Measurements from ENCODE around the gene LHPP. TPM values are rescaled to one million over a fixed set of nuclear protein-coding genes. Genes with fewer than 3 reads are reported as not detected.

The LHPP gene
- total and polyA plus RNA-seq, 2 experiments from 2014 or later, result 19.0 to 22.9 TPM

DNA sequence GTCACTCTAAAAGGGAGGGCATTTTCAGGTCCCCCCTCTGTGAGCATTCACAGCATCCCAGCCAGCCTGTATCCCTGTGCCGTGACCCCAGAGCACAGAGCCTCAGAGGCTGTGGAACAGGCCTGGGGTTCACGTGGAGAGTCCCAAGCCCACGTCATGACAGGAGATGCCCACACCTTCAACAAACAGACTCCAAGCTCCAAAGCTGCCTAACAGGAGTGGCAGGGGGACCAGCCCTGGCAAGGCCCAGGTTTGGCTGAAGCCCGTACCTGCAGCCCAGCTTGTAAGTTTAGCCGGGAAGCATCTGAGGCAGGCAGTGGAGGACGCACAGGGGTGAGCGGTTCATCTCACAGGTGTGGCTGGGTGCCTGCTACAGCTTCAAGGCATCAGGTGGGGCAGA lies 33.5 kb downstream of the LHPP start:
- in situ Hi-C loops (cut with MboI), result no loop called here
- Histone ChIP-seq H3K4me1 (ENCODE audit: insufficient read depth) (no peaks in the 10 kb centered on the region), H3F3A (ENCODE audit: insufficient read depth) (no peaks in the 10 kb centered on the region), H3K9ac (no peak overlapping the region), H2AFZ (no peak overlapping the region), H3K4me3 (no peak overlapping the region), H3K27ac (no peak overlapping the region), H4K20me1 (ENCODE audit: insufficient read depth) (no peaks in the 10 kb centered on the region), H3K9me3 (ENCODE audit: low read depth) (no peaks in the 10 kb centered on the region), H3K27me3 (replicated peaks; ENCODE audit: insufficient read depth) (no peaks in the 10 kb centered on the region), H3K36me3 (ENCODE audit: low read depth) (no peaks in the 10 kb centered on the region), H3K4me2 (ENCODE audit: unreplicated experiment) (no peak overlapping the region), H3K9me2 (ENCODE audit: insufficient read depth) (no peaks in the 10 kb centered on the region), H3K79me2 (ENCODE audit: insufficient read depth) (no peaks in the 10 kb centered on the region)
- DNase-seq, result no peak
- 91 to 95% methylated on average over 7 of the region's 7 CpGs for WGBS, 2 experiments (ENCODE audit: low coverage in 1 of 2, low lambda C conversion rate in 2 of 2, missing lambda C conversion rate in 2 of 2)
- TF ChIP-seq EZH2phosphoT487 (IDR thresholded peaks at IDR 0.05; ENCODE audit: insufficient read depth, low read depth) (no peak), EZH2 (IDR thresholded peaks at IDR 0.05; ENCODE audit: insufficient read depth, poor library complexity, severe bottlenecking) (no peak)

DNA sequence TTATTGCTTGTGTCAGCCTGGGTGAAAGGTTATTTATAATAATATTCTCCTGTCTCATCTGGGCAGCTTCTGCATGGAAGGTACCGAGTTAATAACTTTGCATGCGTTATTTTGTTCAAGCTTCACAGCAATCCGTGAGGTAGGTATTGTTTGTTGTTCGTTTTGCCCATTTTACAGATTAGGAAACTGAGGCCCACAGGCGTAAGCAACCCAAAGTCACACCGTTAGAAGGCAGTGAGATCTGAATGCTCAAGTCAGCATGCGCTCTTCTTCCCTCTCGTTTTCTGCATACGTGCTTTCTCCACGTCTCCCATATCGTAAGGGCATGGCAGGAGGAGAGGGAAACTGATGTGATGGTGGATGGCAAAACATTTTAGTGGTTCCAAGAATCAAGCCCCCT lies 34.1 kb downstream of the LHPP start:
- no peaks in the 10 kb centered on the region for H4K20me1 ChIP-seq (ENCODE audit: insufficient read depth)
- no peak for DNase-seq
- no peaks in the 10 kb centered on the region for H3K4me1 ChIP-seq (ENCODE audit: insufficient read depth)
- 92 to 95% methylated on average over 11 of the region's 11 CpGs for WGBS, 2 experiments (ENCODE audit: low coverage in 1 of 2, low lambda C conversion rate in 2 of 2, missing lambda C conversion rate in 2 of 2)
- H3K27ac ChIP-seq, result no peak overlapping the region
- H3K4me2 ChIP-seq (ENCODE audit: unreplicated experiment), result no peak overlapping the region
- H3K9me3 ChIP-seq (ENCODE audit: low read depth), result no peaks in the 10 kb centered on the region
- in situ Hi-C loops (cut with MboI), result no loop called here
- H3K4me3 ChIP-seq, result no peak overlapping the region
- H3F3A ChIP-seq (ENCODE audit: insufficient read depth), result no peaks in the 10 kb centered on the region
- no peaks in the 10 kb centered on the region for H3K9me2 ChIP-seq (ENCODE audit: insufficient read depth)
- TF ChIP-seq EZH2phosphoT487 (IDR thresholded peaks at IDR 0.05; ENCODE audit: insufficient read depth, low read depth) (no peak), EZH2 (IDR thresholded peaks at IDR 0.05; ENCODE audit: insufficient read depth, poor library complexity, severe bottlenecking) (no peak)
- H3K36me3 ChIP-seq (ENCODE audit: low read depth), result peaks cover 4% of the 10 kb centered on the region
- no peaks in the 10 kb centered on the region for H3K79me2 ChIP-seq (ENCODE audit: insufficient read depth)
- no peaks in the 10 kb centered on the region for H3K27me3 ChIP-seq (replicated peaks; ENCODE audit: insufficient read depth)
- H3K9ac ChIP-seq, result no peak overlapping the region
- no peak overlapping the region for H2AFZ ChIP-seq

DNA sequence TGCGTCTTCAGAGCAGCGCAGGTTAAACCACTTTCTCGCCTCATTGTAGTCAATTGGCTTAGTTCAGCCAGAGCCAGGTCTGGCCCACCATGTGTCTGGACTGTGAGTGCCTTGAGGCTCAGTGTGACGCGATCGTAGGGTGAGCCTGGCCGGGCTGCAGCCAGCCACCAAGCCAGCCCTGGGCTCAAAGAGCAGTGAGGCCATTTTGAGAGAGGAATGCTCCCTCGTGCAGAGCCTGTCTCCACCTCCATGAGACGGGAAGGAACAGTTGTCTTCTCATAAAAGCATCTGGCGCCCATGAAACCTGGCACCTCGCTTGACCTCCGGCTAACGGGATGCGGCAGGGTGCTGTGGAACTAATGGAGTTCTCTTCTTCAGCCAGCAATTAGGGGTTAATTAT lies 34.5 kb downstream of the LHPP start:
- 85 to 91% methylated on average over 14 of the region's 14 CpGs for WGBS, 2 experiments (ENCODE audit: low coverage in 1 of 2, low lambda C conversion rate in 2 of 2, missing lambda C conversion rate in 2 of 2)
- H3K79me2 ChIP-seq (ENCODE audit: insufficient read depth), result no peaks in the 10 kb centered on the region
- DNase-seq, result no peak
- in situ Hi-C loops (cut with MboI), result no loop called here
- H4K20me1 ChIP-seq (ENCODE audit: insufficient read depth), result no peaks in the 10 kb centered on the region
- peaks cover 8% of the 10 kb centered on the region for H3K36me3 ChIP-seq (ENCODE audit: low read depth)
- no peak overlapping the region for H3K4me3 ChIP-seq
- no peaks in the 10 kb centered on the region for H3K4me1 ChIP-seq (ENCODE audit: insufficient read depth)
- no peaks in the 10 kb centered on the region for H3K9me2 ChIP-seq (ENCODE audit: insufficient read depth)
- no peak for TF ChIP-seq EZH2 (IDR thresholded peaks at IDR 0.05; ENCODE audit: insufficient read depth, poor library complexity, severe bottlenecking)
- no peak overlapping the region for H3K4me2 ChIP-seq (ENCODE audit: unreplicated experiment)
- no peaks in the 10 kb centered on the region for H3K9me3 ChIP-seq (ENCODE audit: low read depth)
- H3K9ac ChIP-seq, result no peak overlapping the region
- no peak overlapping the region for H2AFZ ChIP-seq
- H3K27ac ChIP-seq, result no peak overlapping the region
- H3F3A ChIP-seq (ENCODE audit: insufficient read depth), result no peaks in the 10 kb centered on the region
- no peaks in the 10 kb centered on the region for H3K27me3 ChIP-seq (replicated peaks; ENCODE audit: insufficient read depth)

DNA sequence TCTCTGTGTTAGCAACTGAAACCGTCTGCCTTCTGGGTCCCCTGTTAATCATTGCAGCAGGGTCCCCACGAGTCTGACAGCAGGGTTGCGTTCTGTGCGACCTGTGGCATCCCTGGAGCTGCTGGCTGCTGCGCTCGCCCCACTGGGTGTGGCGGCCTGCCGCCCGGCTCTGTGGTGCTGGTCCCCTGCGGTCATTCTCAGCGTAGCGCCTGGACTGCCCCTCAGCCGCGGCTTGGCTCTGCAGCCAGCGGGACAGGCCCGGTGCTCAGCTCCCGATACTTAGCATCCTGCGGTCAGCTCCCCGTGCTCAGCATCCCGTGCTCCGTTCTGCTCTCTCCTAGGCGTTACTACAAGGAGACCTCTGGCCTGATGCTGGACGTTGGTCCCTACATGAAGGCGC lies 35.0 kb downstream of the LHPP start:
- H3K27me3 ChIP-seq (replicated peaks; ENCODE audit: insufficient read depth), result no peaks in the 10 kb centered on the region
- no peaks in the 10 kb centered on the region for H3K9me3 ChIP-seq (ENCODE audit: low read depth)
- WGBS, 2 experiments (ENCODE audit: low coverage in 1 of 2, low lambda C conversion rate in 2 of 2, missing lambda C conversion rate in 2 of 2), result 95% methylated on average over 24 of the region's 24 CpGs
- H3F3A ChIP-seq (ENCODE audit: insufficient read depth), result no peaks in the 10 kb centered on the region
- H4K20me1 ChIP-seq (ENCODE audit: insufficient read depth), result no peaks in the 10 kb centered on the region
- no peak for DNase-seq
- no peaks in the 10 kb centered on the region for H3K4me1 ChIP-seq (ENCODE audit: insufficient read depth)
- H3K9ac ChIP-seq, result no peak overlapping the region
- H3K27ac ChIP-seq, result no peak overlapping the region
- H3K9me2 ChIP-seq (ENCODE audit: insufficient read depth), result no peaks in the 10 kb centered on the region
- H3K36me3 ChIP-seq (ENCODE audit: low read depth), result peaks cover 8% of the 10 kb centered on the region
- H3K79me2 ChIP-seq (ENCODE audit: insufficient read depth), result no peaks in the 10 kb centered on the region
- TF ChIP-seq EZH2 (IDR thresholded peaks at IDR 0.05; ENCODE audit: insufficient read depth, poor library complexity, severe bottlenecking) (no peak), EZH2phosphoT487 (IDR thresholded peaks at IDR 0.05; ENCODE audit: insufficient read depth, low read depth) (no peak)
- in situ Hi-C loops (cut with MboI), result no loop called here
- H3K4me3 ChIP-seq, result no peak overlapping the region
- H2AFZ ChIP-seq, result no peak overlapping the region
- H3K4me2 ChIP-seq (ENCODE audit: unreplicated experiment), result no peak overlapping the region

DNA sequence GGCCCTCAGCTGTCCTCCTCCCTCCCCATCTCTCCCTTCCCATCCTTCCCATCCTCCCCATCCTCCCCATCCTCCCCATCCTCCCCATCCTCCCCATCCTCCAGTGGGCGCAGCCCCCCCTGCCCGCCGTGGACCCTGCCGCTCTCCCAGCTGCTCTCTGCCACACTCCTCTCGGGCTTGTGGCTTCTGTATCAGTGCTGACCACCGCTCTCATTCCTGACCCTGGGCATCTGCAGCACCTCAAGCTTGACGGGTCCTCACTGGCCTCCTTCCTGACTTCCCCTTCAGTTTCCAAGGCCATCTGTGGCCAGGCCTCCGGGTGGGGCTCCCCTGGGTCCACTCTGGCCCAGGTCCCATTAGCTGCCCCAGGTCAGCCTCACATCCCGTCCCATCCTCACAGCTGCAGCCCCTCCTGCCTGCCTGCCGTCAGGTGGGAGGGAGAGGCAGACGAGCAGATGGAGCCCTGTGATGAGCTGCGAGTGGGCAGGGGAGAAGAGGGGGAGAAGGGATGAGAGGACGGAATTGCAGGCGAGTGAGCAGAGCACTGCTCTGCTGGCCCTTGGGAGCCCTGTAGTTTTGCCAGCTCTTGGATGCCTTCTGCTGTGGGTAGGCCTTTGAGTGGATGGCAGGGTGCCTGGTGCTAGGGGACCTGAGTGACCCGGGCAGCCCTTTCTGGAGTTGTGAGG lies 35.7 kb downstream of the LHPP start:
- Histone ChIP-seq H3K9me3 (ENCODE audit: low read depth) (no peaks in the 10 kb centered on the region), H3K4me3 (no peak overlapping the region), H3K4me1 (ENCODE audit: insufficient read depth) (no peaks in the 10 kb centered on the region), H3K36me3 (ENCODE audit: low read depth) (peaks cover 8% of the 10 kb centered on the region), H3K9me2 (ENCODE audit: insufficient read depth) (no peaks in the 10 kb centered on the region), H3K27me3 (replicated peaks; ENCODE audit: insufficient read depth) (no peaks in the 10 kb centered on the region), H3F3A (ENCODE audit: insufficient read depth) (no peaks in the 10 kb centered on the region), H3K4me2 (ENCODE audit: unreplicated experiment) (no peak overlapping the region), H3K79me2 (ENCODE audit: insufficient read depth) (no peaks in the 10 kb centered on the region), H2AFZ (no peak overlapping the region), H4K20me1 (ENCODE audit: insufficient read depth) (no peaks in the 10 kb centered on the region), H3K9ac (no peak overlapping the region), H3K27ac (no peak overlapping the region)
- WGBS, 2 experiments (ENCODE audit: low coverage in 1 of 2, low lambda C conversion rate in 2 of 2, missing lambda C conversion rate in 2 of 2), result 80 to 87% methylated on average over 15 of the region's 15 CpGs
- no peak for DNase-seq
- TF ChIP-seq EZH2phosphoT487 (IDR thresholded peaks at IDR 0.05; ENCODE audit: insufficient read depth, low read depth), result no peak
- TF ChIP-seq EZH2 (IDR thresholded peaks at IDR 0.05; ENCODE audit: insufficient read depth, poor library complexity, severe bottlenecking), result no peak
- in situ Hi-C loops (cut with MboI), result no loop called here

All from GM23248 (cell line).